A549 (cell line): ENCODE results near the gene CYP8B1. TPM values are rescaled to one million over a fixed set of nuclear protein-coding genes. Genes with fewer than 3 reads are reported as not detected.

Experiments used
- ATAC-seq, 2 experiments: fragments of 200-7000 bp in 1 of 2; fragments of >200 bp in 1 of 2; cut with Nextera tagmentation in 1 of 2; cut with Tn5 transposase in 1 of 2; 3 replicates each; pipeline versions ENCODE4 v1.8.0 to v1.9.1; 2018 to 2020; ENCODE audit warnings: mild to moderate bottlenecking in 1 of 2, moderate library complexity in 1 of 2
- CTCF ChIA-PET: fragments of 300-600 bp; sonication (Branson Sonifier 250); formaldehyde crosslinking; extraction: SDS; loops from one replicate; lab custom pipeline; 2021; ENCODE audit warnings: antibody characterized with exemption, inconsistent platforms; lab: Yijun Ruan, JAX
- POLR2A ChIA-PET: fragments of 350-600 bp; formaldehyde crosslinking; extraction: SDS; loops from one replicate; lab custom pipeline; 2021; ENCODE audit warnings: antibody characterized with exemption, inconsistent platforms; lab: Yijun Ruan, JAX
- DNase-seq, 2 experiments: peaks; one replicate each; pipeline versions ENCODE4 v3.0.0 to v3.0.0-alpha.2; 2011 to 2016; ENCODE audit warnings: low read depth in 1 of 2, low spot score in 1 of 2
- FAIRE-seq: peaks from 2 replicates; lab custom pipeline; 2011; peaks lifted over from hg19 to GRCh38; lab: Jason Lieb, UNC
- H3K27ac ChIP-seq, 2 experiments: fragments of >200 bp; sonication (Bioruptor Twin); formaldehyde crosslinking; 3 replicates each; pipeline ENCODE4 v1.5.1; 2016 to 2017
- H3K4me1 ChIP-seq: fragments of >200 bp; sonication (Bioruptor Twin); formaldehyde crosslinking; 3 replicates; pipeline ENCODE4 v1.6.1; 2016
- H3K4me2 ChIP-seq: fragments of >200 bp; sonication (Bioruptor Twin); formaldehyde crosslinking; 3 replicates; pipeline ENCODE4 v1.6.1; 2016
- H3K4me3 ChIP-seq: fragments of >200 bp; sonication (Bioruptor Twin); formaldehyde crosslinking; 3 replicates; pipeline ENCODE4 v1.5.1; 2016
- H3K9me3 ChIP-seq: fragments of >200 bp; sonication (Bioruptor Twin); formaldehyde crosslinking; 3 replicates; pipeline ENCODE4 v1.6.1; 2016
- CBX2 ChIP-seq: fragments of 200-600 bp; sonication (generic); IDR thresholded peaks from 2 replicates; pipeline ENCODE4 v1.6.1; 2016; ENCODE audit warnings: low read depth, mild to moderate bottlenecking, borderline replicate concordance
- CBX8 ChIP-seq: fragments of 200-600 bp; sonication (generic); IDR thresholded peaks from 2 replicates; pipeline ENCODE4 v1.6.1; 2016
- CEBPB ChIP-seq, 2 experiments: fragments of >200 bp in 1 of 2; sonication (Bioruptor Twin) in 1 of 2; formaldehyde crosslinking in 1 of 2; IDR thresholded peaks; 2 replicates each; pipeline ENCODE4 v1.6.1; 2012 to 2016
- CHD4 ChIP-seq: fragments of 200-600 bp; sonication (generic); IDR thresholded peaks from 2 replicates; pipeline ENCODE4 v1.6.1; 2016; ENCODE audit warnings: antibody characterized with exemption, mild to moderate bottlenecking, borderline replicate concordance
- EHMT2 ChIP-seq: fragments of 200-600 bp; sonication (generic); IDR thresholded peaks from 2 replicates; pipeline ENCODE4 v1.6.1; 2016; ENCODE audit warnings: antibody characterized with exemption, low read depth, mild to moderate bottlenecking, moderate library complexity
- ESRRA ChIP-seq: fragments of 150-350 bp; IDR thresholded peaks from 2 replicates; pipeline ENCODE4 v1.6.1; 2014; ENCODE audit warnings: mild to moderate bottlenecking, low read length, borderline replicate concordance
- FOSB ChIP-seq: fragments of 250-450 bp; sonication (Bioruptor Pico); IDR thresholded peaks from 2 replicates; pipeline ENCODE4 v1.5.0; 2020; ENCODE audit warnings: mild to moderate bottlenecking, moderate library complexity
- GATA3 ChIP-seq: IDR thresholded peaks from 2 replicates; pipeline ENCODE4 v1.6.1; 2012; ENCODE audit warnings: borderline replicate concordance
- HOXA7 ChIP-seq: fragments of 250-450 bp; sonication (Bioruptor Pico); IDR thresholded peaks from 2 replicates; pipeline ENCODE4 v1.5.0; 2020; ENCODE audit warnings: mild to moderate bottlenecking, moderate library complexity
- HOXB5 ChIP-seq: fragments of 250-450 bp; sonication (Bioruptor Pico); IDR thresholded peaks from 2 replicates; pipeline ENCODE4 v1.5.0; 2020; ENCODE audit warnings: mild to moderate bottlenecking, moderate library complexity
- KDM5A ChIP-seq: fragments of 200-600 bp; sonication (generic); IDR thresholded peaks from 2 replicates; pipeline ENCODE4 v1.6.1; 2016; ENCODE audit warnings: antibody characterized with exemption, mild to moderate bottlenecking
- MAFK ChIP-seq: fragments of 450-650 bp; IDR thresholded peaks from 2 replicates; pipeline ENCODE4 v1.6.1; 2014; ENCODE audit not compliant: partially characterized antibody
- MYC ChIP-seq: IDR thresholded peaks from 2 replicates; pipeline ENCODE4 v1.6.1; 2012; ENCODE audit warnings: mild to moderate bottlenecking, inconsistent platforms, low read length, improper control_type of control experiment, borderline replicate concordance
- NFE2L2 ChIP-seq: fragments of 150-350 bp; conservative IDR thresholded peaks from 2 replicates; pipeline ENCODE4 v1.6.1; 2014; ENCODE audit warnings: low read length
- NPAS2 ChIP-seq: fragments of 250-450 bp; sonication (Bioruptor Pico); IDR thresholded peaks from 2 replicates; pipeline ENCODE4 v1.8.0; 2022; ENCODE audit warnings: mild to moderate bottlenecking, moderate library complexity, borderline replicate concordance
- NR3C1 ChIP-seq: fragments of >200 bp; sonication (Bioruptor Twin); formaldehyde crosslinking; IDR thresholded peaks from 3 replicates; pipeline ENCODE4 v1.6.1; 2017
- POLR2A ChIP-seq: IDR thresholded peaks from 2 replicates; pipeline ENCODE4 v1.6.1; 2012; ENCODE audit warnings: mild to moderate bottlenecking, low read length
- RFX5 ChIP-seq: fragments of 450-650 bp; IDR thresholded peaks from 2 replicates; pipeline ENCODE4 v1.7.1; 2014; ENCODE audit warnings: antibody characterized with exemption, mild to moderate bottlenecking, moderate library complexity
- SMC3 ChIP-seq: fragments of >200 bp; sonication (Bioruptor Twin); formaldehyde crosslinking; IDR thresholded peaks from 3 replicates; pipeline ENCODE4 v1.6.1; 2018; ENCODE audit warnings: inconsistent platforms
- TFCP2L1 ChIP-seq: fragments of 250-450 bp; sonication (Bioruptor Pico); IDR thresholded peaks from 2 replicates; pipeline ENCODE4 v1.5.0; 2021; ENCODE audit warnings: mild to moderate bottlenecking
- ZFP36 ChIP-seq: fragments of 450-650 bp; IDR thresholded peaks from 2 replicates; pipeline ENCODE4 v1.6.1; 2014; ENCODE audit warnings: borderline replicate concordance; ENCODE audit not compliant: partially characterized antibody
- ZSCAN20 ChIP-seq: fragments of 250-450 bp; sonication (Bioruptor Pico); IDR thresholded peaks from 2 replicates; pipeline ENCODE4 v1.8.0; 2022; ENCODE audit warnings: mild to moderate bottlenecking, moderate library complexity
- WGBS: methylation state at CpG from one replicate; pipeline ENCODE4 v1.1.6; 2017; ENCODE audit errors: missing lambda C conversion rate; 5-methylcytosine and 5-hydroxymethylcytosine counted together
- polyA minus RNA-seq: library from RNA; depleted of rRNA, polyadenylated mRNA; stranded (reverse); fragments of >200 nt; gene quantifications from 2 replicates; pipeline ENCODE4 v1.2.3, GENCODE V29; 2011; rRNA and poly(A)+ RNA removed
- polyA plus RNA-seq, 4 experiments: library from polyadenylated mRNA; depleted of rRNA in 3 of 4; stranded (reverse); fragments of >200 nt; fragmentation: RNase III in 1 of 4; extraction: RNeasy Plus Mini Kit Qiagen cat#74134 plus additional on column Dnase treatment in 1 of 4; gene quantifications; 2 replicates in 3 of 4; 3 replicates in 1 of 4; pipeline ENCODE4 v1.2.3, GENCODE V29; 2011 to 2017
- TF ChIP-seq, protein P1 (sequence below): IDR thresholded peaks from 2 replicates; pipeline ENCODE4 v1.6.1; 2012
- TF ChIP-seq, protein P2 (sequence below): IDR thresholded peaks from 2 replicates; pipeline ENCODE4 v1.6.1; 2012
- TF ChIP-seq, protein P3 (sequence below): fragments of 450-650 bp; IDR thresholded peaks from 2 replicates; pipeline ENCODE4 v1.6.1; 2014; ENCODE audit warnings: antibody characterized with exemption
- TF ChIP-seq, protein P4 (sequence below): fragments of 150-350 bp; IDR thresholded peaks from 2 replicates; pipeline ENCODE4 v1.6.1; 2014; ENCODE audit warnings: low read depth, mild to moderate bottlenecking, low read length
- TF ChIP-seq, protein P5 (sequence below): fragments of 250-450 bp; sonication (Bioruptor Pico); IDR thresholded peaks from 2 replicates; pipeline ENCODE4 v1.5.0; 2020; ENCODE audit warnings: low read depth, mild to moderate bottlenecking, moderate library complexity
- TF ChIP-seq, protein P6 (sequence below): fragments of 200-600 bp; sonication (generic); IDR thresholded peaks from 2 replicates; pipeline ENCODE4 v1.6.1; 2016; ENCODE audit warnings: antibody characterized with exemption, mild to moderate bottlenecking, moderate library complexity

CYP8B1 gene, protein sequence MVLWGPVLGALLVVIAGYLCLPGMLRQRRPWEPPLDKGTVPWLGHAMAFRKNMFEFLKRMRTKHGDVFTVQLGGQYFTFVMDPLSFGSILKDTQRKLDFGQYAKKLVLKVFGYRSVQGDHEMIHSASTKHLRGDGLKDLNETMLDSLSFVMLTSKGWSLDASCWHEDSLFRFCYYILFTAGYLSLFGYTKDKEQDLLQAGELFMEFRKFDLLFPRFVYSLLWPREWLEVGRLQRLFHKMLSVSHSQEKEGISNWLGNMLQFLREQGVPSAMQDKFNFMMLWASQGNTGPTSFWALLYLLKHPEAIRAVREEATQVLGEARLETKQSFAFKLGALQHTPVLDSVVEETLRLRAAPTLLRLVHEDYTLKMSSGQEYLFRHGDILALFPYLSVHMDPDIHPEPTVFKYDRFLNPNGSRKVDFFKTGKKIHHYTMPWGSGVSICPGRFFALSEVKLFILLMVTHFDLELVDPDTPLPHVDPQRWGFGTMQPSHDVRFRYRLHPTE
- polyA plus RNA-seq (2011; rRNA removed) = not detected in 2 replicates
- polyA plus RNA-seq (2012; cell fraction: cytosol; rRNA removed) = not detected in 2 replicates
- polyA plus RNA-seq (2012; cell fraction: nucleus; rRNA removed) = not detected in 2 replicates
- not detected in 3 replicates for polyA plus RNA-seq (2017; fragmentation: RNase III; extraction: RNeasy Plus Mini Kit Qiagen cat#74134 plus additional on column Dnase treatment)
- not detected in 2 replicates for polyA minus RNA-seq

DNA sequence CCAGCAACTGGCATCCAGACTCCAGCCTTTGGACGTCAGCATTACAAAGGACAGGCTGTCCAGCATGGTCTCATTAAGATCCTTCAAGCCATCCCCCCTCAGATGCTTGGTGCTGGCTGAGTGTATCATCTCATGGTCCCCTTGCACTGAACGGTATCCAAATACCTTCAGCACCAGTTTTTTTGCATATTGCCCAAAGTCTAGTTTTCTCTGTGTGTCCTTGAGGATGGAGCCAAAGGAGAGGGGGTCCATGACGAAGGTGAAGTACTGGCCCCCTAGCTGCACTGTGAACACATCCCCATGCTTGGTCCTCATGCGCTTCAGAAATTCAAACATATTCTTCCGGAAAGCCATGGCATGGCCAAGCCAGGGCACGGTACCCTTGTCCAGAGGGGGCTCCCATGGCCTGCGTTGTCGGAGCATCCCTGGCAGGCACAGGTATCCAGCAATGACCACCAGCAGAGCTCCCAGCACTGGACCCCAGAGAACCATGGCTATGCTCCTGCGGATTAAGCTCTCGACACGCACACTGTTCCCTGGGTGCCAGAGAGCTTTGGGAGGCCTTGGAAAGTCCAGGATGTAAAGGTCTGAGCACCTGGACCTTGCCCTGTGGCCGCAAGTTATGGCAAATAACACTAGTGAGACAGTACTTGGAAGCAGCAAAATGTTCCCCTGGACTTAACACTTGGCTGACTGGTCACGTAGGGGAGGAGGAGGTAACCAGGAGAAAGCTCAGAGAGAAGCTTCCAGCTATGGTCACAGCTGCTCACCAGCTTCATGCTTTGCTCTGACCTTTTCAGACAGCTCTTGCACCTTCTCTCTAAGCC lies at the start of gene CYP8B1:
Gene CYP8B1 (minus strand): TSS at position 555 of the 827 bp plus-strand sequence. CDS start 63 bp downstream, at position 492.
- 51% methylated on average over 11 of the region's 13 CpGs for WGBS
- CTCF ChIA-PET = interaction anchor here (0.9 kb wide), 1 partner anchor 36 kb away, joined by 3 read pairs; no protein-coding TSS in a partner anchor
- TF ChIP-seq MYC (no peak), HOXA7 (no peak), TFCP2L1 (no peak), CBX8 (no peak), ESRRA (no peak), ZSCAN20 (CRISPR knock-in tag) (no peak), KDM5A (no peak), ZFP36 (no peak), POLR2A (no peak), CEBPB (IDR thresholded peaks at IDR 0.05) (no peak), NR3C1 (no peak), FOSB (no peak), EHMT2 (no peak)
- TF ChIP-seq, protein P1, sequence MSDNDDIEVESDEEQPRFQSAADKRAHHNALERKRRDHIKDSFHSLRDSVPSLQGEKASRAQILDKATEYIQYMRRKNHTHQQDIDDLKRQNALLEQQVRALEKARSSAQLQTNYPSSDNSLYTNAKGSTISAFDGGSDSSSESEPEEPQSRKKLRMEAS = no peak
- TF ChIP-seq, protein P2, sequence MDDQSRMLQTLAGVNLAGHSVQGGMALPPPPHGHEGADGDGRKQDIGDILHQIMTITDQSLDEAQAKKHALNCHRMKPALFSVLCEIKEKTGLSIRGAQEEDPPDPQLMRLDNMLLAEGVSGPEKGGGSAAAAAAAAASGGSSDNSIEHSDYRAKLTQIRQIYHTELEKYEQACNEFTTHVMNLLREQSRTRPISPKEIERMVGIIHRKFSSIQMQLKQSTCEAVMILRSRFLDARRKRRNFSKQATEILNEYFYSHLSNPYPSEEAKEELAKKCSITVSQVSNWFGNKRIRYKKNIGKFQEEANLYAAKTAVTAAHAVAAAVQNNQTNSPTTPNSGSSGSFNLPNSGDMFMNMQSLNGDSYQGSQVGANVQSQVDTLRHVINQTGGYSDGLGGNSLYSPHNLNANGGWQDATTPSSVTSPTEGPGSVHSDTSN = no peak
- TF ChIP-seq, protein P3, sequence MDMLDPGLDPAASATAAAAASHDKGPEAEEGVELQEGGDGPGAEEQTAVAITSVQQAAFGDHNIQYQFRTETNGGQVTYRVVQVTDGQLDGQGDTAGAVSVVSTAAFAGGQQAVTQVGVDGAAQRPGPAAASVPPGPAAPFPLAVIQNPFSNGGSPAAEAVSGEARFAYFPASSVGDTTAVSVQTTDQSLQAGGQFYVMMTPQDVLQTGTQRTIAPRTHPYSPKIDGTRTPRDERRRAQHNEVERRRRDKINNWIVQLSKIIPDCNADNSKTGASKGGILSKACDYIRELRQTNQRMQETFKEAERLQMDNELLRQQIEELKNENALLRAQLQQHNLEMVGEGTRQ = no peak

DNA sequence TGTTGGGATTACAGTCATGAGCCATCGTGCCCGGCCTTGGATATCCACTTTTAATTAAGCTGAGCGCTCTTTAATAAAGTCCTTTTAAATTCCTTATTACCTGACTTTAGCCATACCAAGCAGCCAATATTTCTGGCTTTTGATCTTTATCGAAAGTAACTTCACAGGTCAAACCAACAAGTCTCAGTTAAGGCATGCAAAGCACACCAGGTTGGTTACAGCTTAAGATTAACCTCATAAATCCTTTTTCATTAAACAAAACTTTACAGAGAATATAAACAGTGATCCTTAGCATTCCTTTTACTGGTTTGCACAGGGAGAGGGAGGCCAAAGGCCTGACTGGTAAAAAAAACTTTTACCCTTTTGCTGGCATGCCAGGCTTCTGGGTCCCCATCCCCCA lies 47.9 kb upstream of the CYP8B1 start:
- no peak for FAIRE-seq
- 35% methylated on average over 4 of the region's 4 CpGs for WGBS
- no peak for TF ChIP-seq CBX2
- TF ChIP-seq, protein P4, sequence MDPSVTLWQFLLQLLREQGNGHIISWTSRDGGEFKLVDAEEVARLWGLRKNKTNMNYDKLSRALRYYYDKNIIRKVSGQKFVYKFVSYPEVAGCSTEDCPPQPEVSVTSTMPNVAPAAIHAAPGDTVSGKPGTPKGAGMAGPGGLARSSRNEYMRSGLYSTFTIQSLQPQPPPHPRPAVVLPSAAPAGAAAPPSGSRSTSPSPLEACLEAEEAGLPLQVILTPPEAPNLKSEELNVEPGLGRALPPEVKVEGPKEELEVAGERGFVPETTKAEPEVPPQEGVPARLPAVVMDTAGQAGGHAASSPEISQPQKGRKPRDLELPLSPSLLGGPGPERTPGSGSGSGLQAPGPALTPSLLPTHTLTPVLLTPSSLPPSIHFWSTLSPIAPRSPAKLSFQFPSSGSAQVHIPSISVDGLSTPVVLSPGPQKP = no peak
- TF ChIP-seq, protein P5, sequence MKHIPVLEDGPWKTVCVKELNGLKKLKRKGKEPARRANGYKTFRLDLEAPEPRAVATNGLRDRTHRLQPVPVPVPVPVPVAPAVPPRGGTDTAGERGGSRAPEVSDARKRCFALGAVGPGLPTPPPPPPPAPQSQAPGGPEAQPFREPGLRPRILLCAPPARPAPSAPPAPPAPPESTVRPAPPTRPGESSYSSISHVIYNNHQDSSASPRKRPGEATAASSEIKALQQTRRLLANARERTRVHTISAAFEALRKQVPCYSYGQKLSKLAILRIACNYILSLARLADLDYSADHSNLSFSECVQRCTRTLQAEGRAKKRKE (CRISPR knock-in tag) = no peak
- TF ChIP-seq MYC = no peak
- TF ChIP-seq, protein P6, sequence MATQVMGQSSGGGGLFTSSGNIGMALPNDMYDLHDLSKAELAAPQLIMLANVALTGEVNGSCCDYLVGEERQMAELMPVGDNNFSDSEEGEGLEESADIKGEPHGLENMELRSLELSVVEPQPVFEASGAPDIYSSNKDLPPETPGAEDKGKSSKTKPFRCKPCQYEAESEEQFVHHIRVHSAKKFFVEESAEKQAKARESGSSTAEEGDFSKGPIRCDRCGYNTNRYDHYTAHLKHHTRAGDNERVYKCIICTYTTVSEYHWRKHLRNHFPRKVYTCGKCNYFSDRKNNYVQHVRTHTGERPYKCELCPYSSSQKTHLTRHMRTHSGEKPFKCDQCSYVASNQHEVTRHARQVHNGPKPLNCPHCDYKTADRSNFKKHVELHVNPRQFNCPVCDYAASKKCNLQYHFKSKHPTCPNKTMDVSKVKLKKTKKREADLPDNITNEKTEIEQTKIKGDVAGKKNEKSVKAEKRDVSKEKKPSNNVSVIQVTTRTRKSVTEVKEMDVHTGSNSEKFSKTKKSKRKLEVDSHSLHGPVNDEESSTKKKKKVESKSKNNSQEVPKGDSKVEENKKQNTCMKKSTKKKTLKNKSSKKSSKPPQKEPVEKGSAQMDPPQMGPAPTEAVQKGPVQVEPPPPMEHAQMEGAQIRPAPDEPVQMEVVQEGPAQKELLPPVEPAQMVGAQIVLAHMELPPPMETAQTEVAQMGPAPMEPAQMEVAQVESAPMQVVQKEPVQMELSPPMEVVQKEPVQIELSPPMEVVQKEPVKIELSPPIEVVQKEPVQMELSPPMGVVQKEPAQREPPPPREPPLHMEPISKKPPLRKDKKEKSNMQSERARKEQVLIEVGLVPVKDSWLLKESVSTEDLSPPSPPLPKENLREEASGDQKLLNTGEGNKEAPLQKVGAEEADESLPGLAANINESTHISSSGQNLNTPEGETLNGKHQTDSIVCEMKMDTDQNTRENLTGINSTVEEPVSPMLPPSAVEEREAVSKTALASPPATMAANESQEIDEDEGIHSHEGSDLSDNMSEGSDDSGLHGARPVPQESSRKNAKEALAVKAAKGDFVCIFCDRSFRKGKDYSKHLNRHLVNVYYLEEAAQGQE = no peak
- no peak for TF ChIP-seq RFX5
- TF ChIP-seq NFE2L2 = no peak
- no peak for TF ChIP-seq CHD4
- TF ChIP-seq HOXB5 = no peak
- TF ChIP-seq GATA3 = no peak
- TF ChIP-seq MAFK = no peak
- TF ChIP-seq SMC3 = no peak
- no peak for TF ChIP-seq ESRRA
- no peak for TF ChIP-seq NPAS2 (CRISPR knock-in tag)

More for the DNA sequence above, at the start of gene CYP8B1:
- ATAC-seq = no peak
- H3K4me1 ChIP-seq = no peaks in the 10 kb centered on the region
- no peak for FAIRE-seq
- H3K4me2 ChIP-seq = no peak within 1 kb of the TSS
- H3K9me3 ChIP-seq = no peaks in the 10 kb centered on the region
- H3K27ac ChIP-seq = no peak within 1 kb of the TSS
- H3K4me3 ChIP-seq = no peak within 1 kb of the TSS
- POLR2A ChIA-PET = no interaction called here
- DNase-seq = no peak

More for the DNA sequence above, 47.9 kb upstream of the CYP8B1 start:
- DNase-seq = no peak
- Histone ChIP-seq H3K27ac (no peak overlapping the region), H3K4me3 (no peak overlapping the region), H3K4me2 (no peak overlapping the region), H3K9me3 (no peaks in the 10 kb centered on the region; the same call in 2 of the 3 replicates), H3K4me1 (no peaks in the 10 kb centered on the region)
- ChIA-PET CTCF (no interaction called here), POLR2A (no interaction called here)
- ATAC-seq = no peak
